ENCODE results near the gene PDGFB.

The PDGFB gene

DNA sequence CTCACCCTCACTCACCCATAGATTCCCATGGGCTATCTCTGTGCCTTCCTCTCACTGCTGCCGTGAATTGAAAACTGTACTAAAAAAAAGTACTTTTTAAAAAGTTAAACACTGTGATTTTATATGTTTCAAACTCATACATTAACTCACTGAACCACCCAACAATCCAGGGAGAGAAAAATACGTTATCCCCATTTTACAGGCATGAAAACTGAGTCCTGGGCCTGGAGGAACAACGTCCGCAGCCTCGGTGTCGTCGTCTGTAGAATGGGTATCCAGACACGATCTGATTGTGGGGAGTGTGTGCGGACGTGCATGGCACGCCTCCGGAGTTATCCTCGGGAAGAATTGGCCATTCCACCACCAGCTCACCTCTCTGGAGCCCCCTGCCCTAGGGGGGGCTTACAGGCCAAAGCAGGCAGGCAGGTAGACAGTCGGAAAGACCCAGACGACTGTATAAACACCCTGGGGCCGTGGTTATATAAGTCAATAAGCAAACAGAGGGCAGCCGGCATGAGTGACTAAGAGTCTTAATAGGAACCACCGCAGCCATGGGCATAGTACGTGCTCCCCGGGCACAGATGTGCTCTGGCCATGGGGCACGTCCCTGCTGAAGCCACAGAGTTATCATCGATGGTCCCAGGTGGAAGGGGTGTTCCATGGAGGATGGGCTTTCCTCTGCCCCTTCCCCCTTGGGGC is 7.1 kb upstream of the PDGFB start:
- Mint-ChIP-seq H3K27ac (no peak overlapping the region), H3K4me1 (ENCODE audit: low read depth) (peaks cover 31% of the 10 kb centered on the region), H3K36me3 (ENCODE audit: low read depth) (no peaks in the 10 kb centered on the region), H3K9me3 (no peaks in the 10 kb centered on the region), H3K27me3 (peaks cover 52% of the 10 kb centered on the region), H3K4me3 (no peak overlapping the region)

DNA sequence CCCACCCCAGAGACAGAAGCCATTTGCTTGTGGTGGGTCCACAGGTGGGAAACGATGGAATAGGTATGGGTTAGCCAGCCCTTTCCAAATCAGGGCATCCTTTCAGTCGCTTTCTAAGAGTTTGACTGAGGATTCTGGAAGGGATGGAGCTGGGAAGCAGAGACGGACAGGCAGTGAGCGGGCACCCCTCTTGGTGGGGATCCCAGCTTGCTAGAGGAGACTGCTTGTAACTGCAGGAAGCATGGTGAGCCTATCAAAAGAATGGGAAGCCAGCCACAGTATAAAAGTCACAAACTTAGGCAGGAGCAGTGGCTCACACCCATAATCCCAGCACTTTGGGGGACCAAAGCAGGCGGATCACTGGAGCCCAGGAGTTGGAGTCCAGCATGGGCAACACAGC is 6.1 kb upstream of the PDGFB start:
- H3K4me1 Mint-ChIP-seq (ENCODE audit: low read depth) = peaks cover 31% of the 10 kb centered on the region
- H3K4me3 Mint-ChIP-seq = no peak overlapping the region
- peaks cover 63% of the 10 kb centered on the region for H3K27me3 Mint-ChIP-seq
- H3K27ac Mint-ChIP-seq = no peak overlapping the region
- no peaks in the 10 kb centered on the region for H3K9me3 Mint-ChIP-seq
- no peaks in the 10 kb centered on the region for H3K36me3 Mint-ChIP-seq (ENCODE audit: low read depth)

DNA sequence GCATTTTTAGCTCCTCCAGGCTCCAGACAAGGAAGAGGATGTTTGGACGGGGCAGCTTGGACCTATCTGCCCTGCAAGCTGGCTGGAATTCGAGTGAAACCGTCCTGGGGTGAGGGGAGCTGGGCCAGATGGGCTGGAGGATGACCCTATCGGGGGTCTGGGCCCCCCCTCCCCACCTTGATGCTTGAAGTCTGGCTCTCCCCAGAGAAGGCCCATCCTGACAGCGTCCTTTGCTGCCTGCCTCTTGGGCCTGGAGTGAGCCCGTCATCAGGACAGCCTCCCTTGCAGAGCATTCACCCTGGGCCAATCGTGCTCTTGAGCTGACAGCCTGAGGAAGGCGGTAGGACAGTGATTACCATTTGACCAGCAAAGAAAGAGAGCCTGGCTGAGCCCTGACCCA is 5.3 kb upstream of the PDGFB start:
- H3K4me1 Mint-ChIP-seq (ENCODE audit: low read depth) = peaks cover 28% of the 10 kb centered on the region
- H3K27ac Mint-ChIP-seq = no peak overlapping the region
- H3K4me3 Mint-ChIP-seq = no peak overlapping the region
- H3K9me3 Mint-ChIP-seq = no peaks in the 10 kb centered on the region
- H3K27me3 Mint-ChIP-seq = peaks cover 62% of the 10 kb centered on the region
- H3K36me3 Mint-ChIP-seq (ENCODE audit: low read depth) = no peaks in the 10 kb centered on the region

DNA sequence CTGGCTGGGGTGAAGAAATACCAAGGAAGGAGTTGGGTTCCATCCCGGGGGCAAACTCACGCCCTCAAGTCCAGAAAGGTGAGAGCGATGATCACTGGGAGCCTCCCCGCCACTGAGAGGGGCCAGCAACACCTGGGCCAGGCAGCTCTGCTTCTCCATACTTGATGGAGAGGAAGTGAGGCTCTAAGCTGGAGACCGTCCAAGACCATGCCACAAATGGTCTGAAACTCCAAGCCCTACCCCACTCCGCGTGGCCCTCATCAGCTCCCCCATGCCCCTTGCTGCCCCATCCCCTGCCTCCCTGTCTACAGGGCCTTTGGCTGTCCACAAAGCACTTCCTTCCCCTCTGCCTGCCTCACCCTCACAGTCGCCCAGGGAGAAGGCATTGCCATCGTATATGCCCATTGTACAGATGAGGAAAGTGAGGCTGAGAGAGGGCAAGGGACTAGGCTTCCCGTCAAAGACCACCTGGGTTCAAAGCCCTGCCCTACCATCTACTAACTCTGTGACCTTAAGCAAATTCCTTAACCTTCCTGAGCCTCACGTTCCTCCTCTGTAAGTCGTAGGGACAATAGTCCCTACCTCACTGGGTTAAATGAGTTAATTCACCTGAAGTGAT is 4.4 kb upstream of the PDGFB start:
- Mint-ChIP-seq H3K4me1 (ENCODE audit: low read depth) (peaks cover 22% of the 10 kb centered on the region), H3K9me3 (no peaks in the 10 kb centered on the region), H3K4me3 (no peak overlapping the region), H3K27me3 (peaks cover 61% of the 10 kb centered on the region), H3K27ac (no peak overlapping the region), H3K36me3 (ENCODE audit: low read depth) (no peaks in the 10 kb centered on the region)

DNA sequence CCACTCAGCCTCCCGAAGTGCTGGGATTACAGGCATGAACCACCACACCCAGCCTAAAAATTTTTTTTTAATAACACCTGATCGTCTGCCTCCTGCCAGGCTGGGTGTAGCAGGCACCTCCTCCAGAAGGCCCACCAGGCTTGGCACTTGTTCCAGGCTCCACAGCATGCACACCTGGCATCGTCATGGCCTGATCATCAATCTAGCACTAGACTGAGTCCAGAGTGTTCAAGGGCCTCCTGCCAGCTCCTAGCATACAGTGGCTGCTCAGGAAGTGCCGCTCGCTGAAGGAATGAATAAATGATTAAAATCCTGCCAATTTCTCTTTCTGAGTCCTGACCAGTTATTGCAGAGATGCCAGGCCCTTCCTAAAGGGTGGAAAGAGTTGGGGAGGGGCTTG is 3.5 kb upstream of the PDGFB start:
- peaks cover 23% of the 10 kb centered on the region for H3K4me1 Mint-ChIP-seq (ENCODE audit: low read depth)
- H3K4me3 Mint-ChIP-seq = no peak overlapping the region
- peaks cover 63% of the 10 kb centered on the region for H3K27me3 Mint-ChIP-seq
- H3K36me3 Mint-ChIP-seq (ENCODE audit: low read depth) = no peaks in the 10 kb centered on the region
- H3K27ac Mint-ChIP-seq = no peak overlapping the region
- H3K9me3 Mint-ChIP-seq = no peaks in the 10 kb centered on the region

DNA sequence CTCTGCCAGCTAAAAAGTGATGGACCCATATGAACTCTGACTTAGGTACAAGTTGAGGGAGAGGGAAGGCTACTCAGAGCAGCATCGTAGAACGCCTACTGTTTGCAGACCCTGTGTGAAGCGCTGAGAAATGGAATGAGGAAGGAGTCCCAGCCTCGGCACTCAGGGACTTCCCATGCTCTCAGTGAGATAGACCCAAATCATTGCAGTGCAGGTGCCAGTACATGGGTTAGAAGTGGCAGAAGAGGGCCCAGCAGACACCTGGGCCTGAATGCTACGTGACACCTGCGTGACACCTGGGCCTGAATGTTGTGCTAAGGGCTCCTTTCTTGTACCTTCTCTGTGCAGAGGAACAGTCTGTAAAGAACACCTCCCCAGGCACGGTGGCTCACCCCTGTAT is 2.6 kb upstream of the PDGFB start:
- H3K4me1 Mint-ChIP-seq (ENCODE audit: low read depth) = peaks cover 19% of the 10 kb centered on the region
- H3K9me3 Mint-ChIP-seq = no peaks in the 10 kb centered on the region
- no peak overlapping the region for H3K27ac Mint-ChIP-seq
- H3K27me3 Mint-ChIP-seq = peaks cover 63% of the 10 kb centered on the region
- no peak overlapping the region for H3K4me3 Mint-ChIP-seq
- no peaks in the 10 kb centered on the region for H3K36me3 Mint-ChIP-seq (ENCODE audit: low read depth)

DNA sequence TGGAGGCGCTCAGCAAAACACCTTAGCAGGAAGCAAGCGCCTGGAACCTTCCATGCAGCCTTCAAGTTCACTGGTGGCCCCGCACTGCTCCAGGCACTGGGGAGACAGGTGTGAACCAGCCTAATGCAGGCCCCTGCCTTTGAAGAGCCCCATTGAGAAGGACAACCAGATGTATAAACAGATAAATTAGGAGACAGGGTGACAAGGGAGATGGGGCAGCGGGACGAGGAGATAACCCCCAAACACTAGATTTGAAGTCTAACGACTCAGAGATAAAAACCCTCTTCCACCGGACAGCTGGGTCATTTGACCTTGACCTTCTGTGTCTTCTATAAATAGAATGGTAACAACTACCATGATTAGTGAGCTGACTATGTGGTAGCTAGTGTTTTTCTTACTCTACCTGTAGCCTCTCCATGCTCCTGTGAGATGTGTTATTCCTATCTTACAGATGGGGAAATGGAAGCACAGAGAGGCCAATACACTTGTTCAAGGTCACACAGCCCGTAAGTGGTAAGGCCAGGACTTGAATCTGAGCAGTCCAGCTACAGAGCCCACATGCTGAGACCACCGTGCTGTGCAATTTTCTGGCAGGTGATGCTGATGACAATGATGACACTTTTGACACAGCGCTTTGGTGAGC is 2.0 kb upstream of the PDGFB start:
- Mint-ChIP-seq H3K9me3 (no peaks in the 10 kb centered on the region), H3K27ac (no peak overlapping the region), H3K36me3 (ENCODE audit: low read depth) (no peaks in the 10 kb centered on the region), H3K27me3 (peaks cover 59% of the 10 kb centered on the region), H3K4me1 (ENCODE audit: low read depth) (peaks cover 19% of the 10 kb centered on the region), H3K4me3 (no peak overlapping the region)

DNA sequence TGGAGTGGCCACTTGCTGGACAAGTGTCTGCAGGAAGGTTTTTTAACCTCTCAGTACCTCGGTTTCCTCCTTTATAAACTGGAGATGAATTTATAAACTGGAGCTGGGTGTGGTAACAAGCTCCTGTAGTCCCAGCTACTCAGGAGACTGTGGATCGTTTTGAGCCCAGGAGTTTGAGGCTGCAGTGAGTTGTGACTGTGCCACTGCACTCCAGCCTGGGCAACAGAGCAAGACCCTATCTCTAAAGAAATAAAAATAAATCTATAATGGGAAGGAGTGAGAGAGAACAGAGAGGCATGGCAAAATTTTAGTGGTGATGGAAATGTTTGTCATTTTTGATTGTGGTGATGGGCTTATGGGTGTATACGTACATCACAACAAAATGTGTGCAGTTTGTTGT is 1.4 kb upstream of the PDGFB start:
- Mint-ChIP-seq H3K4me1 (ENCODE audit: low read depth) (peaks cover 25% of the 10 kb centered on the region), H3K27ac (no peak overlapping the region), H3K27me3 (peaks cover 59% of the 10 kb centered on the region), H3K36me3 (ENCODE audit: low read depth) (no peaks in the 10 kb centered on the region), H3K9me3 (no peaks in the 10 kb centered on the region), H3K4me3 (no peak overlapping the region)

DNA sequence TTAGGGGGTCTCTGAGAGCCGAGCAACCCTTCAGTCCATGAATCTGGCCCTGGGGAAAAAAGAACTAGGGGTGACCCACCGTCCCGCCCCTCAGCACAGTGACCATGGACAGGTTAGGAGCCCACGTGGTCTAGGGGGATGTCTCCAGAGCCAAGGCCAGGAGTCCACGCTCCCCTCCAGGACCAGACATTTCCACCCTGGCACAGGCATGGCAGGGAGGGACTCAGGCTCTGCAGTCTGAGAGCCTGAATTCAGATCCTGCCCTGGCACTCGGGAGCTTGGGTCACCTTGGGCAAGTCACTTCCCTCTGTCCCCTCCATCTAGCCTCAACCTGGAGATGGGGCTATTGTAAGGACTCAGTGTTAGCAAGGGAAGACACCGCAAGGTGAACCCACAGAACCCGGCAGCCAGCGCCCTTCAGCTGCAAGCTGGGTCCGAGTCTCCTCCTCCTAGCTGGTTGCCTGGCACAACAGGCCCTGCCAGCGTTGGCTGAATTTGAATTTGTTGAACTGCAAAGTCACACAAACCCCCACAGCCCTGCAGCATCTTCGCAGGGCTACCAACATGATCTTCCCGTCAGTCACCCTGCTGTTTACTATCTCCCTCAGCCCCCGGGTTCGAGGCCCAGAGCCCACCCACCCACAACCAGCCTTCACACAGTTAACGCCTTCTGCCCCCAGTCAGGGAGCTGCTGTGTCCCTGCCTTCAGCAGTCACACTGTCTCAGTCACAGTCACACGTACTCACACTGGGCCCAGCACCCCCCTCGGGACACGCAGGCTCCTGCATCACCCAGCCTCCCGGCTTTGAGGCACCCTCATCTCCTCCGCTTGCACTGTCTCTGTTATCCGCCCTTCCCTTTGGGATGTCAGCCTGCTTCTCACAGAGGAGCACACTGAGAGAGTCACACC is 603 bp upstream of the PDGFB start:
- Mint-ChIP-seq H3K9me3 (no peaks in the 10 kb centered on the region), H3K4me3 (peak overlapping the region; percentile 48), H3K36me3 (ENCODE audit: low read depth) (no peaks in the 10 kb centered on the region), H3K4me1 (ENCODE audit: low read depth) (peaks cover 33% of the 10 kb centered on the region), H3K27ac (no peak overlapping the region), H3K27me3 (peaks cover 61% of the 10 kb centered on the region)

DNA sequence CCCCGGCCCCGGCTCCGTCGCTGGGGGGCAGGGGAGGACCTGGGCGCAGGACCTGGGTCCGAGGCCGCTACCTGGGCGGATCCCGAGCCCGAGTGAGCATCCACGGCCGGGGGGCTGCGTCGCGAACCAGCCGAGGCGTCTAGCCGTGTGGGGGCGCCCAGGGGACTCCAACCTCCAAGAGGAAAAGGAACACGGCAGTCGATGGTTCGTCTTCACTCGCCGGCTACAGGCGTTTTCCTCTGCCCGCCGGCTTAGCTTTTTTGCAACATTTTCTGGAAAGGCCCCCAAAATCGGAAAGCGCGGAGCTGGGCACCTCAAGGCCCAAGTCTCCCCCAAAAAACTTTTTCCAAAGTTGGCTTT is 666 bp downstream of the PDGFB start:
- Mint-ChIP-seq H3K36me3 (ENCODE audit: low read depth) (no peaks in the 10 kb centered on the region), H3K4me1 (ENCODE audit: low read depth) (peaks cover 44% of the 10 kb centered on the region), H3K27ac (no peak overlapping the region), H3K27me3 (peaks cover 56% of the 10 kb centered on the region), H3K4me3 (peak overlapping the region; percentile 77), H3K9me3 (no peaks in the 10 kb centered on the region)

DNA sequence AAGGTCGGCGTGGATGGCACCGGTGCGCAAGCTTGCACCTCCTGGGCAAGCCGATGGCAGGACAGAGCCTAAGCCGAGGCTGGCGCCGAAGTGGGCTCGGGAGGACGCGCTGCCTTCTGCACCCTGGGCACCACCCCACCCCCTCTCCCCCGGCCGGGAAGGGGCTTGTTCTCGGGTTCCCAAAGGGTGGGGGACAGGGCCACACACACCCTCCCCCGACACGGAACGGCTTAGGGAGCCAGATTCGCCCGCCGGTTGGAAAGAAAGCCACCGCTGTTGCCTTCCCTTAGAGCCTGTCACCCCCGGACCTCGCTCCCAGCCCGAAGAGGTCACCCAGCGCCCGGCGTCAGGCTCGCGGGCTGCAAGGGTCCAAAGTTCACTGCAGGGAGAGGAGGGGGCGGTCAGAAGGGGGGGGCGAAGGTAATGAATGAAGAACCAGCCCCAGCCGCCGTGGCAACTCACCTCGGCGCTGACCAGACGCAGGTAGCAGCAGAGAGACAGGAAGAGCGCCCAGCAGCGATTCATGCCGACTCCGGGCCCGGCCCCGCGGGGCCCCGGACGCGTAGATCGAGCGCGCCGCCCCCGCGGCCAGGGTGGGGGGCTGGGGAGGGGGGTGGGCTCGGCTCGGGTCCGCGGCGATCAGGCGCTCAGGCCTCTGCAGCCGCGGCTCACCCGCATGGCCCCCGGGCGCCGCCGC is 1.2 kb downstream of the PDGFB start:
- Mint-ChIP-seq H3K9me3 (no peaks in the 10 kb centered on the region), H3K27ac (no peak overlapping the region), H3K27me3 (peaks cover 55% of the 10 kb centered on the region), H3K4me3 (peak overlapping the region; percentile 66), H3K4me1 (ENCODE audit: low read depth) (peaks cover 47% of the 10 kb centered on the region), H3K36me3 (ENCODE audit: low read depth) (no peaks in the 10 kb centered on the region)

DNA sequence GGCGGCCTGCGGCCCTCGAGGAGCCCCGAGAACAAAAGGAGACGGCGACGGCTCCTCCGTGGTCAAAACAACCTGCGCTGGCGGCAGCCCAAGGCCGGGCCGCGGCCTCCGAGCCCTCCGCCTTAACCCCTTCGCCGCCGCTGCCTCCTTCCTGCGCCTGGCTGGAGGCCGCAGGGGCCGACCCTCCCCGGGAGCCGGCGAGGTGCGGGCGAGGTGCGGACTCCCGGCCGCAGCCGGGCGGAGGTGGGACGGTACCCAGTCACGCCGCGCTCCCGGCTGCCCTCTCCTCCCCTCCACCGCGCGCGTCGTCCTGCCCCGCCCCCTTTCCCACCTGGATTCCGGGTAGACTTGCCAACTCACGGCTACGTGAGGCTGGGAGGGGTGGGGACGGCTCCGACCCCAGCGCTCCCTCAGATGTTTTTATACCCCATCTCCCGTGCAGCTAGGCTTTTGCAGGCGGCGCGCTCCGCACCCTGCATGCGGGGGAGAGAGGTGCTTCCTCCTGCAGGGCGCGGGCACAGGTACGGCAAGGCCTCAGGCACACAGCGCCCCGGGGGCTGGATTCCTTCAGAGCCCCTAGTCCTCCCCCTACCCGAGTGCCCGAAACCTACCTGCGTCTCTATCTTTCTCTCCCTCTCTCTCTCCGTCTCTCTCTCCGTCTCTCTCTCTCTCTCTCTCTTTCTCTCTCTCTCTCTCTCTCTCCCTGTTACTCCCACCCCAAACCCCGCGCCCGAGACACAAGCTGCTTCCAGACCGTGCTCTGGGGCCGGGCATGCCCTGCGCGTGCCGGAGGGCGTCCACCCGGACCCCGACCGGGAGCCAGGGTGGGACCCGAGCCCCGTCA is 2.0 kb downstream of the PDGFB start:
- no peaks in the 10 kb centered on the region for H3K9me3 Mint-ChIP-seq
- H3K27me3 Mint-ChIP-seq = peaks cover 50% of the 10 kb centered on the region
- H3K4me1 Mint-ChIP-seq (ENCODE audit: low read depth) = peaks cover 44% of the 10 kb centered on the region
- no peaks in the 10 kb centered on the region for H3K36me3 Mint-ChIP-seq (ENCODE audit: low read depth)
- no peak overlapping the region for H3K27ac Mint-ChIP-seq
- peak overlapping the region; percentile 65 for H3K4me3 Mint-ChIP-seq

DNA sequence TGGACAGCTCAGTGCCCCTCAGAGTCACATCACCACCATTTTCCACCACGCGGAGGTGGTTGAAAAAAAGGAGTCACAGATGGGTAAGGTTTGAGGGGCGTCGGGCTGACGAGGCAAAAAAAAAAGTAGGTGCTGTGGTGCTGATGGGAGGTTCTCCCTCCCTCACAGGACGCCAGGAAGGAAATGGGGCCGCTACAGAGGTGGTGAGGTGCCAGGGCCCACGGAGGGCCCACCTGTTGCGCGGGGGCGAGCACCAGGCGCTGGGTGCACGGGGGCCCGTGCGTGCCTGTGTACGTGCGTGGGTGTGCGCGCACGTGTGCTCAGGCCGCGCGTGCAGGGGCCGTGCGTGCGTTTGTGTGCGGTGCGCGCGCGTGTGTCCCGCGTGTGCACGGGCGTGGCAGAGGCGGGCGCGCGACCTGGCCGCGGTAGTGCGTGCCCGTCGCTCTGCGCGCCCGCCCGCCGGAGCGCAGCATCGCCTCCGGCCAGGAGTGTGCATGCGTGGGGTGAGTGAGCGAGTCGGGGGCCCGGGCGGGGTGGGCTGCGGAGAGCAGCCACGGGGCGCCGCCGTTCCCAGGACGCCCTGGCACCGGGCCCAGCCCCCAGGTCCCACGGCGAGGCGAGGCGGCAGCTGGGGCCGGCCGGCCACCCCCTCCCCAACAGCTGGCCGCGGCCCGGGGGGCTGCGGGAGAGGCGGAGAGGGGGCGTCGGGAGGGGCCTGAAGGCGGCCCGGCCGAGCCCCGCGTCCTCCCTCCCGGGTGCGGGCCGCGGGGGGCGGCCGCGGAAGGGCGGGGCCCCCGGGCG is 2.8 kb downstream of the PDGFB start:
- peak overlapping the region; percentile 80 for H3K27ac Mint-ChIP-seq

More for the DNA sequence above, 2.8 kb downstream of the PDGFB start:
- Mint-ChIP-seq H3K36me3 (ENCODE audit: low read depth) (no peaks in the 10 kb centered on the region), H3K9me3 (no peaks in the 10 kb centered on the region), H3K4me1 (ENCODE audit: low read depth) (peaks cover 52% of the 10 kb centered on the region), H3K4me3 (peak overlapping the region; percentile 74), H3K27me3 (peaks cover 50% of the 10 kb centered on the region)

Measured in stimulated activated naive CD8-positive, alpha-beta T cell treated with anti-CD3 and anti-CD28 coated beads, Interleukin-15, Interleukin-2, amounts not matched to agents 100 ng/mL and 50 ng/mL, for 24 hours (primary cell).